ENCODE measurements around the gene CHCT1.

The CHCT1 gene

DNA sequence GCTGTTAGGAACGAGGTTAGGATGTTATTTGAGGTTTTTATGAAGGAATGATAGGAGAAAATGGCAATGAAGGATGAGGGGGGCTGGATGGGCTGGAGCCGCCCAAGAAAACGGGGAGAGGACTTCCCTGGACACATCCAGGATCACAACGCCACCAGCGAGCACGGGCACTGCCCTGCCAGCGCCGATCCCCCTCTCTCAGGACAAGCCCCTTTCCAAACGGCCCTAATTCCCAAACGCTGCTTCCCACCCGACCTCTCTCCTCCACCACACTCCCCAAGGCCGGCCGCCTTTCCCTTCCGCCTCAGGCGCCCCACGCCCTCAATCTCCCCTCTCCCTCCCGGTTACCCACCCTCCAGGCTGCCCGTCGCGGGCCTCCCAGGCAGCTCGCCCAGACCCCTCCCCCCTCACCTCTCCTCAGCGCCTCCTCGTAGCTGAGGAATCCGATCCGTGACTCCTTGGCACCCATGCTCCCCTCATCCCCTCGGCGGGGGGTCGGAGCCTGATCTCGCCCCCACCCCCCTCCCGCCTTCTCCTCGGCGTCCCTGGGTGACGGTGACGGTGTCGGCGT lies 30.7 kb upstream of the CHCT1 start (continued):
- TF ChIP-seq ZNF138 (tag by site-specific recombination; IDR thresholded peaks at IDR 0.05; ENCODE audit: borderline replicate concordance): no peak
- TF ChIP-seq ZNF785 (tag by site-specific recombination; IDR thresholded peaks at IDR 0.05): 0 out of 2 replicates have a peak, but pooled peaks have one; percentile 10
- no peak for TF ChIP-seq ZNF549 (tag by site-specific recombination; IDR thresholded peaks at IDR 0.05)
- no peak; the same call in none of the 2 replicates for TF ChIP-seq IKZF3 (tag by site-specific recombination; IDR thresholded peaks at IDR 0.05)
- no peak for TF ChIP-seq ZNF747 (tag by site-specific recombination; IDR thresholded peaks at IDR 0.05)
- TF ChIP-seq ZNF433 (tag by site-specific recombination; IDR thresholded peaks at IDR 0.05; ENCODE audit: low read depth): no peak
- TF ChIP-seq, protein P1, sequence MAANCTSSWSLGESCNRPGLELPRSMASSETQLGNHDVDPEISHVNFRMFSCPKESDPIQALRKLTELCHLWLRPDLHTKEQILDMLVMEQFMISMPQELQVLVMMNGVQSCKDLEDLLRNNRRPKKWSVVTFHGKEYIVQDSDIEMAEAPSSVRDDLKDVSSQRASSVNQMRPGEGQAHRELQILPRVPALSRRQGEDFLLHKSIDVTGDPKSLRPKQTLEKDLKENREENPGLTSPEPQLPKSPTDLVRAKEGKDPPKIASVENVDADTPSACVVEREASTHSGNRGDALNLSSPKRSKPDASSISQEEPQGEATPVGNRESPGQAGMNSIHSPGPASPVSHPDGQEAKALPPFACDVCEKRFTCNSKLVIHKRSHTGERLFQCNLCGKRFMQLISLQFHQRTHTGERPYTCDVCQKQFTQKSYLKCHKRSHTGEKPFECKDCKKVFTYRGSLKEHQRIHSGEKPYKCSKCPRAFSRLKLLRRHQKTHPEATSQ (tag by site-specific recombination; IDR thresholded peaks at IDR 0.05): peak; percentile 81; the same call in 1 of the 2 replicates
- no peak for TF ChIP-seq ZFHX2 (tag by site-specific recombination; conservative IDR thresholded peaks at IDR 0.05)
- TF ChIP-seq KLF17 (tag by site-specific recombination; IDR thresholded peaks at IDR 0.05): peak; percentile 94
- TF ChIP-seq KLF16 (tag by site-specific recombination; IDR thresholded peaks at IDR 0.05): peak; percentile 82
- peak; percentile 73; the same call in 1 of the 2 replicates for TF ChIP-seq REPIN1 (tag by site-specific recombination; IDR thresholded peaks at IDR 0.05; ENCODE audit: low read depth)
- no peak for TF ChIP-seq ZNF776 (tag by site-specific recombination; IDR thresholded peaks at IDR 0.05; ENCODE audit: borderline replicate concordance)
- no peak for TF ChIP-seq ZNF184 (tag by site-specific recombination; IDR thresholded peaks at IDR 0.05)
- peak; percentile 12; the same call in 1 of the 2 replicates for TF ChIP-seq ZNF24 (tag by site-specific recombination; IDR thresholded peaks at IDR 0.05)
- TF ChIP-seq ZNF791 (tag by site-specific recombination; IDR thresholded peaks at IDR 0.05): no peak
- TF ChIP-seq, protein P2, sequence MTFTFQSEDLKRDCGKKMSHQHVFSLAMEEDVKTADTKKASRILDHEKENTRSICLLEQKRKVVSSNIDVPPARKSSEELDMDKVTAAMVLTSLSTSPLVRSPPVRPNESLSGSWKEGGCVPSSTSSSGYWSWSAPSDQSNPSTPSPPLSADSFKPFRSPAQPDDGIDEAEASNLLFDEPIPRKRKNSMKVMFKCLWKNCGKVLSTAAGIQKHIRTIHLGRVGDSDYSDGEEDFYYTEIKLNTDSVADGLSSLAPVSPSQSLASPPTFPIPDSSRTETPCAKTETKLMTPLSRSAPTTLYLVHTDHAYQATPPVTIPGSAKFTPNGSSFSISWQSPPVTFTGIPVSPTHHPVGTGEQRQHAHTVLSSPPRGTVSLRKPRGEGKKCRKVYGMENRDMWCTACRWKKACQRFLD (tag by site-specific recombination; IDR thresholded peaks at IDR 0.05): no peak
- TF ChIP-seq ZNF416 (tag by site-specific recombination; IDR thresholded peaks at IDR 0.05): no peak
- peak; percentile 34 for TF ChIP-seq KLF1 (tag by site-specific recombination; IDR thresholded peaks at IDR 0.05)
- TF ChIP-seq ZNF558 (tag by site-specific recombination; IDR thresholded peaks at IDR 0.05): no peak
- TF ChIP-seq, protein P3, sequence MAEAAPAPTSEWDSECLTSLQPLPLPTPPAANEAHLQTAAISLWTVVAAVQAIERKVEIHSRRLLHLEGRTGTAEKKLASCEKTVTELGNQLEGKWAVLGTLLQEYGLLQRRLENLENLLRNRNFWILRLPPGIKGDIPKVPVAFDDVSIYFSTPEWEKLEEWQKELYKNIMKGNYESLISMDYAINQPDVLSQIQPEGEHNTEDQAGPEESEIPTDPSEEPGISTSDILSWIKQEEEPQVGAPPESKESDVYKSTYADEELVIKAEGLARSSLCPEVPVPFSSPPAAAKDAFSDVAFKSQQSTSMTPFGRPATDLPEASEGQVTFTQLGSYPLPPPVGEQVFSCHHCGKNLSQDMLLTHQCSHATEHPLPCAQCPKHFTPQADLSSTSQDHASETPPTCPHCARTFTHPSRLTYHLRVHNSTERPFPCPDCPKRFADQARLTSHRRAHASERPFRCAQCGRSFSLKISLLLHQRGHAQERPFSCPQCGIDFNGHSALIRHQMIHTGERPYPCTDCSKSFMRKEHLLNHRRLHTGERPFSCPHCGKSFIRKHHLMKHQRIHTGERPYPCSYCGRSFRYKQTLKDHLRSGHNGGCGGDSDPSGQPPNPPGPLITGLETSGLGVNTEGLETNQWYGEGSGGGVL (tag by site-specific recombination; IDR thresholded peaks at IDR 0.05): no peak
- no peak for TF ChIP-seq ZNF292 (tag by site-specific recombination; IDR thresholded peaks at IDR 0.05; ENCODE audit: borderline replicate concordance, low read depth)
- 0 out of 2 replicates have a peak, but pooled peaks have one; percentile 9 for TF ChIP-seq ZBTB11 (tag by site-specific recombination; conservative IDR thresholded peaks at IDR 0.05; ENCODE audit: low read depth)
- TF ChIP-seq ZNF596 (tag by site-specific recombination; IDR thresholded peaks at IDR 0.05): no peak
- TF ChIP-seq, protein P4, sequence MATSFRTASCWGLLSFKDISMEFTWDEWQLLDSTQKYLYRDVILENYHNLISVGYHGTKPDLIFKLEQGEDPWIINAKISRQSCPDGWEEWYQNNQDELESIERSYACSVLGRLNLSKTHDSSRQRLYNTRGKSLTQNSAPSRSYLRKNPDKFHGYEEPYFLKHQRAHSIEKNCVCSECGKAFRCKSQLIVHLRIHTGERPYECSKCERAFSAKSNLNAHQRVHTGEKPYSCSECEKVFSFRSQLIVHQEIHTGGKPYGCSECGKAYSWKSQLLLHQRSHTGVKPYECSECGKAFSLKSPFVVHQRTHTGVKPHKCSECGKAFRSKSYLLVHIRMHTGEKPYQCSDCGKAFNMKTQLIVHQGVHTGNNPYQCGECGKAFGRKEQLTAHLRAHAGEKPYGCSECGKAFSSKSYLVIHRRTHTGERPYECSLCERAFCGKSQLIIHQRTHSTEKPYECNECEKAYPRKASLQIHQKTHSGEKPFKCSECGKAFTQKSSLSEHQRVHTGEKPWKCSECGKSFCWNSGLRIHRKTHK (tag by site-specific recombination; IDR thresholded peaks at IDR 0.05): no peak
- TF ChIP-seq ZNF768 (tag by site-specific recombination; IDR thresholded peaks at IDR 0.05): no peak
- TF ChIP-seq ZSCAN18 (tag by site-specific recombination; IDR thresholded peaks at IDR 0.05): no peak
- no peak for TF ChIP-seq ZNF274 (IDR thresholded peaks at IDR 0.05; ENCODE audit: low read length)
- no peak for TF ChIP-seq ZNF274 (tag by site-specific recombination; IDR thresholded peaks at IDR 0.05; ENCODE audit: borderline replicate concordance)
- no peak for TF ChIP-seq ZNF202 (tag by site-specific recombination; IDR thresholded peaks at IDR 0.05; ENCODE audit: borderline replicate concordance)
